NK-92 (cell line): Measurements from ENCODE around the gene PTPN3.

Experiments
- DNase-seq: peaks from one replicate; lab custom pipeline; 2025; ENCODE audit not compliant: unreplicated experiment; lab: John Stamatoyannopoulos, UW

The PTPN3 gene

DNA sequence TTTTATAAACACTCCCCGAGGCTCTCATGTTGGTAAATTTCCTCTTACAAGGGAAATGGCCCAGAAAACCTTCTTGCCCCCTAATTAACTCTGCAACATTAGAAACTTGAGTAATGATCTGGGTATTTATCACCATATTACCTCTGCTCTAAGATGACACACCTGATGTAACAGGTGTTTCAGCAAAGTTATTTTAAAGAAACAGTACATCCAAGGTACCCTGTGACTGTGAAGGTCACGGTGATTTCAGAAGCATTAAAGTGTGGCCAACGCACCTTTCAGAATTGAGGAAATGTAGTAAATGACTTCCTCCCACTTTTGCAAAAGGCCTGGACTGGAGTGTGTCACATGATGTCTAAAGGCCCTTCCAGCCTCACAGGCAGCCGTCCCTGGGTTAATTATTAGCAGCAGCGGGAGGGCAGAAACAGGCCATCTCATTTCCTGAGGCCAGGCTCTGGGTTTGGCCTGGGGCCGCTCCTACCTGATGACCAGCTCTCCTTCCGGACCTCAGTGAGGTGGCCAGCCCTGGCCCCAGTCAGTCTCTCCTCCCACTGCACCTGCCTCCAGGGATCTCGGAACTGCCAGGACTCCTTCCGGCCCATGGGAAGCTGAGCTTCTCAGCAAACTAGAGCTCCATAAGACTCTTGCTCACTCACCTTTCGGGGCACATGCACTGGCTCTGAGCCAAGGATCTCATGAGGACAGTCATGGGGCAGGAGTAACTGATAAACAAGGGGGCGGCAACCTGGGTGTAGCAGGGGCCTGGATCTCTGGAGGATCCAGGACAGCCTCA is 20.7 kb downstream of the PTPN3 start:
- DNase-seq: no peak

DNA sequence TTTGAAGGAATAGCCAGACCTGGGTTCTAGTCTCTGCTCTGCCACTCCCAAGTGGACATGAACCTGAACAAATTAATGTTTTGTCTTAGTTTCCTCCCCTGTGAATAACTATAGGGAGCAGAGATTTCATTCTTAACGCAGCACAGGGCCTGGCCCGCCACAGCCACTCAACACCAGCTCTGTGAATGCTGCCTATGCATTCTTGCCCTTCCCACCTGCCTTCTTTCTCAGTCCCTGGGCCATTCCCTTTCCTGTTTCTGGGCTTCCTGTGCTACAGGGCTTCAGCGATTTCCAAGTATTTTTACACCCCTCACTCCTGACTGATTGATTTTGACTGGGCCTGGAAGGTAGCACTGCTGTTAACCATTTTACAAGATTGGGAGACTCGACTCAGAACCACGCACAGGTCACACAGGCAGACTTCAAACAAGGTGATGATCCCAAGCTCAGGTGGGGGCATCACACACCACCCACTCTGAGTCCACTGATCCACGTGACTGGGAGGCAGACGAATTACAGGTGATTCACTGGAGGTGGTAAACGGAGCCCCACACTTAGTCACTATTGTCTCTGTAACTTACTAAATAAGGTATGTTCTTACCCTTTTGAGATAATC is 21.4 kb downstream of the PTPN3 start:
- DNase-seq: no peak

GRCh38 chr9:109475526-109475925 is 22.6 kb downstream of the PTPN3 start:
- no peak for DNase-seq

GRCh38 chr9:109474944-109475343 is 23.2 kb downstream of the PTPN3 start:
- no peak for DNase-seq

DNA sequence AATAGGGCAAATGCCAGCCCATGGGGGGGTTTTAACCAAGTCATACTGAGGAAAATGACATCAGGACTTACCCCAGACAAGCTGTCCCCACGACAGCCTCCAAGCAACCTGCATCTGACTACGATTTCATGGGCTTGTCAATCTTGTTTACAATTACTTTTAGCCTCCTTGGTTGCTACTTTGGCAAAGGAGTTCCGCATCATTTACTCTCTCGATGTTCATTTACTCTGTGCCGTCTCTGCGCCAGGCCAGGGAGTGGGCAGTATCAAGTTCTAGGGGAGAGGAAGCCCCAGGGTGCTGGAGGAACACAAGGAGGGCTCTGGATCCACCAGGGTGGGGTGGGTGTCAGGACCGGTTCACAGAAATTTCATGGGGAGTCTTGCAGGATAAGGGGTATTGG is 23.9 kb downstream of the PTPN3 start:
- DNase-seq: no peak

DNA sequence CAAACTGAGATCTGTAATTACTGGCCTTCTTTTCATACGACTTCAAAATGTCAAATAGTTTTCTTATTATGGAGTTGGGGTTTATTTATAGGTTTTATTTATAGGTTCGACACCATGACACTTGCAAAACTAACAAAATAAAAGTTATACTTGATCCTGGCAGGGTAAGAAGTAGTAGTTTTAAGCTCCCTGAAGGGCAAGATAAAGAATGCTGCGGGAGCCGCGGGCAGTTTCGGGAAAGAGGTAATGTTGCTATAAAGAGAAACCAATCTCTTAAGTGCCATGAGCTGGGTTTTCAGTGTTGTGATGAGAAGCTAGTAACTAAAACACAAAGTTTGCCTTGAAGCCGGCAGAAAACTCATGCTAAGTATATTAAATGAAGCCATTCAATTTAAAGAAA is 24.8 kb downstream of the PTPN3 start:
- DNase-seq: no peak

DNA sequence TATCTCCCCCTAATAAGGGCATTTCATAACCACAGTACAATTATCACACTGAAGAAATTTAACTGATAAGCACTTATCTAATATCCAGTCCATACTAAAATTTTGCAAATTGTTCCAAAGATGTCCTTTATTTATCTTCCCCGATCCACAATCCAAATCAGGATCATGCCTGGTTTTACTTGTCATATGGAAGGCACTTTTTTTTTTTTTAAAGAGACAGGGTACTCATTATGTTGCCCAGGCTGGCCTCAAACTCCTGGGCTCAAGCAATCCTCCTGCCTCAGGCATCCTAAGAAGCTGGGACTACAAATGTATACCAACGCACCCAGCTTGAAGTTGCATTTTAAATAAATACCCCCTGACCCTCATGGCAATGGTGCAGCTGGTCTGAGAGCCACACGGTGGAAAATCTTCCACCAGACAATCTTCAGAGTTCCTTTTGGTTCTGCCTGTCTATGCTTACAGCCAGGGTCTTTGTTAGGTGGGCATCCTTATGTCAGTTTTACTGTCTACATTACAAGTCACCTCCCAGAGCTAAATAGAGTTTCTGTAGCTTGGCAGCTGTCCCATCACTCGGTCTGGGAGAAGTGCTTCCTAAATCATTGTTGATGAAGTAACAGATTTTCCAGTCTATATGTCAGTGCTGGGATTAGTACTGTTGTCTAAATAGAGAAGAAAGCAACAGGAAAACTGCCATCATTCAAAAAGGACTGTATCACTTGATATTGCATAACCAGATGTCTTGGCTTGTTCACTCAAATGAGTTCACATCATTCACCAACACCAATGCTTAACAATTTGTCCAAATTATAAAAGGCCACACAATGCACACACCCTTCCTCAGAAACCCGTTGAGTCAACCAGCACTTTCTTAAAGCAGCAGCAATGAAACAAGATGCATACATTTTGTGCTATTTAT is 26.4 kb downstream of the PTPN3 start:
- DNase-seq: no peak

DNA sequence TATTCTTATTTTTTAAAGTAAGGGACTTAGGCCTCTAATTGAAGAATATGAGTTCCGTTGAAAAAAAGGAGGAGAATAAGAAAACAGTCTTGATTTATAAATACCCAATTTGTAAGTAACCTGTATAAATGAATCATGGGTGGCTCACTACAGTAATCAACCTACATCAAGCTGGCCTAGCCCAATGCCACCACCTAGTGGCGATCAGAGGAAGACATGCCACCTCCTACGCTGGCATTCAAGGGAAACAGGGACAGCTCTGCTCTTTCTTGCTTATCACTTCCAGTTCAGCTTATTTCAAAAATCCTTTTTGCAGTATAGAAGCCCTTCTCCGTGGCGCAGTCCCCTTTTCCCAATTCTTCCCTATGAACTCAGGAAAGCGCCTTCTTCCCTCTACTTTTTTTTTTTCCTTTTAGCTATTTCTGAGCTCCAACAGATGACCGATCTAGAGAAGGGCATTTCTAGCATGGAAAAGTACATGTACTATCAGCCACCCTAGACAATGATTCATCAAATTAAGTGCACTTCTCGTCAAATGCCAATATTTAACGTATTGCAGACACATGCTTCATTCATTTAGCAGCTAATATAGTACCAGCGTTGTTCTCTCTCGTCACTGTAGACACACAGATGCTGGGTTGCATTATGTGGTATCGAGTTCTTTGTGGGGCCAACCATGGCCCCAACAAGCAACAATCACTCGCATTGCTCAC is 28.3 kb downstream of the PTPN3 start:
- no peak for DNase-seq

DNA sequence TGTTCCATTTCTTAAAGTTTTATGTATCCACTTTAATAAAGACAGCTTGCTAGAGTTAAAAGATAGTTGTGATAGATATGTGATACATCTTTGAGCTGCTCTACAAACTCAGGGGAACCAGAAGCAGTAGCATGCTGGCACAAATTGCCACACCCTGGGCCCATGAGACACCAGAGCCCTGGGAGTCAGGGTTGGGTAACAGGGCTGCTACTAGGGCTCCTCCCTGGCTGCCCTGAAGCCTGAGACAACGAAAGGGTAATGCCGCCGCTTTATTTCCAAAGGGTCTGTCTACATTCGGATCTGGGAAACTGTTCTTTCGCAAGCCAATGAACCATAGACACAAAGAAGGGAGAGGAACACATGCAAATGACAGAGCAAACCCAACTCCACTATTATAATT is 29.2 kb downstream of the PTPN3 start:
- DNase-seq: no peak

DNA sequence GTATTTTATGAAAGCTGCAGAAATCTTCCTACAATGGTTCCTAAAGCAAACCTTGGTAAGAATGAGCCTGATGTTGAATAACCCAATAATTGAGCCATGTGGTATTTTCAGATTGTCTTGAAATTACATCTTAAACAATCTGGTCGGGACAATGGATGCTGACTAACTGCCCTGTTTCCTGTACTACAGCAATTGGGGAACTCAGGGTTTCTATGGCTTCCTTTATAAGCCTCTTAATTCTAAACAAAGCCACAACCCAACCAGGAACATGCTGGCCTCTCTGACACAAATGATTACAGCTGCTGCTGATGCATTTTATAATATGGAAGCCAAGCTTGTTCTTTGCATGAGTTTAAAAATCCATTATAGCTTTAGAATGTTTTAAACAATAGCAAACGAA is 30.2 kb downstream of the PTPN3 start:
- no peak for DNase-seq

DNA sequence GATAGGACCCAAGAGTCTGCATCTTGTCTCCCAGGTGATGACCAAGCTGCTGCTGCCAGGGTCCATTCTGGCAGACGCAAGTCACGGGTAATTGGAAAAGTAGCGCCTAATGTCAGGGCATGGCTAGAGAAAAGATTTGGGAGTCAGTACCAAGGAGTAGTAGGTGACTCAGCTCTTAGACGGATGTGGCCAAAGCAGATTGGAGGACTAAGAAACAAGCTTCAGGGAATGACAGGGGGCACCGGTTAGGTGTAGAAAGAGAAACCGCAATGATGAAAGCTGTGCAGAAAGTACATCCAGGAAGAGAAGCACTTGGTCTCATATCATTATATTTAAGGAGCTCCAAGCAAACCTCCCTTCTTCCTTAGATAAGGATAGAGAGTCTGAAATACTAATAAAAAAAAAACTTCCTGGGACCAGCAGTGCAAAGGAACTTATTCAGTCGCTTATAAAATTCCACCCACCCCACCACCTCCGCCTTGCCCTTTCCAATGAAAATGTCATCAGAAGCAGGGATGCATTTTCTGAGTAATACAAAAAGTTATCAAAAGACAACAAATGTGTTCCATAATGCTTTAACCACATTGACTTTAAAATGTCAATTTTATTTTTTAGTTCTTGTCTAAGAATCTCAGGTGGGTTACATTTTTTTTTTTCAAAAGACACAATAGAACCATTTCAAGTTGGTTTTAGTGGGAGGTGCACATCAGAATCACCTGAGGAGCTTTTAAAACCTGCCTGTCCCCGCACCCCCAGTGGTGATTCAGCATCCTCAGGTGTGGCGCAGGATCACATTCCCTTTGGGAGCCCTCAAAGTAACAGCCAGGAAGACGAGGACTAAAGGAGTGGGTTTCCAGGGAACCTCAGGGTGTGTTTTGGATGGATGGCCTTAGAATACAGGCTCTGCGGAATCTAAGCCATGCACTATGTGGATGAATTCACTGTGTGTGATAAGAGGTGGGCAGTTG is 31.2 kb downstream of the PTPN3 start:
- DNase-seq: no peak

- no peak for DNase-seq
Measured at GRCh38 chr9:109463924-109464625, 34.0 kb downstream of the PTPN3 start.

DNA sequence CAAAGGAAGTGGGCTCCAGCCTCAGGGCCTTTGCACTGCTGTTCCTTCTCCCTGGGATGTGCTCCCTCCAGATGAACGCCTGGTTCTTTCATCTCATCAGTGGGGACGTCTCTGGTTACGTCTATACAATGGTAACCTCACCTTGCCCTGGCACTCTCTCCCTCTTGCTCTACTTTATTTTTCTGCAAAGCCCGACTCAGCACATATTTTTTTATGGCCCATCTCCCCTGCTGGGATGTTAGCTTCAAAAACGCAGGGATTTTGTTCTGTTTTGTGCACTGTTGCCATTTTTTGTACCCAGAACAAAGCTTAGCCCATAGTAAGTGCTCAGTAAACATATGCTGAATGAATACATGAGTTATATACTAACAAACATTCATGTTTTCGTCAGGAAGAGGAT is 37.5 kb downstream of the PTPN3 start:
- no peak for DNase-seq

GRCh38 chr9:109459423-109459822 is 38.7 kb downstream of the PTPN3 start:
- DNase-seq: no peak

DNA sequence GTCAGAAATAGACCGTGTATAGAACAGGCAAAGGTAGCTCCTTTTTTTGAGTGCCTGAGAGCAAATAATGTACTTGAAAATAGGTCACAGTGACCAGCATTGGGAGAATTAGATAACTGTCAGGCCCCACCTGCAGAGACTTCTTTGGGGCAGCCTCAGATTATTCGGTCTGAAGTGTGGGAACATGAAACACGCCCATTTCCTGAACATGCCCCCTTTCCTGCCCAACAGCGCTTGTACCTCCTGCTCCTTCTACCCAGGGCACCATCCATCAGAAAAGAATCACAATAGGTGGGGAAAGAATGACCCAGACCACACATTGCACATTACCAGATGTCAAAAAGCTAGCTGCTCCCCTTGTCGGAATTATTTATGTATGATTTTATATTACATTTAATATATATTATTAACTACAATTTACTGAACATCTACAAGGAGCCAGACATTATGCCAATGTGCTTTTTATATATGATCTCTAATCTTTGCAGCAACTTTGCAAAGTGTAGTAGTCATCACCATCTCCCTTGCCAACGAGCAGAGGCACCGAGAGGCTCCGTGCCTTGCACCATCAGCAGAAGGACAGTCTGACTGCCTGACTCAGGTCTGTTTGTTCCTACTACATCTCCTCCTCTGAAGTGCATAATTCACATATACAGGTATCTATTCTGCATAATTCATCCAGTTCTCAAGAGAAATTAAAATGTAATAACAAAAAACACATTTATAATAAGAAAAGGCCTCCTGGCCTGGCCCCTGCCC is 39.5 kb downstream of the PTPN3 start:
- DNase-seq: no peak

DNA sequence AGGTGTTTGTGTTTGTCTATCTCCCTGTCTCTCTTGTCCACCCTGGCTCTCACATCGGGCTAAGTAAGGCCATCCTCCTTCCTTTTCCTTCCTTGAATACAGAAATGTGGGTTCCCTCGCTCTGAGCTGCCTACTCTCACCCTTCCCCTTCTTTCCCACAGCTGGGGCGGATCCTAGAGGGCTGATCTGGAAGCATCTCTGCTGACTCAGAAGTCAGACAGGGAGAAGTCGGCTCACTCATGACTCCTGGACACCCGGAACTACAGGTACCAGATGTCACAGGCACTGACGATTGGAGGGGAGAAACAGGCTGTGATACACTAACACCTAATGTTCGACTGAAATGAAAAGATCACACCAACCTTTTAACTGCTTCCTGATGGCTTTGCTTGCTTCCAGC is 41.3 kb downstream of the PTPN3 start:
- DNase-seq: no peak

GRCh38 chr9:109455861-109456260 is 42.2 kb downstream of the PTPN3 start:
- DNase-seq: no peak

GRCh38 chr9:109455391-109455790 is 42.7 kb downstream of the PTPN3 start:
- no peak for DNase-seq
